Measurements from ENCODE around the gene RTN3.

Gene RTN3

DNA sequence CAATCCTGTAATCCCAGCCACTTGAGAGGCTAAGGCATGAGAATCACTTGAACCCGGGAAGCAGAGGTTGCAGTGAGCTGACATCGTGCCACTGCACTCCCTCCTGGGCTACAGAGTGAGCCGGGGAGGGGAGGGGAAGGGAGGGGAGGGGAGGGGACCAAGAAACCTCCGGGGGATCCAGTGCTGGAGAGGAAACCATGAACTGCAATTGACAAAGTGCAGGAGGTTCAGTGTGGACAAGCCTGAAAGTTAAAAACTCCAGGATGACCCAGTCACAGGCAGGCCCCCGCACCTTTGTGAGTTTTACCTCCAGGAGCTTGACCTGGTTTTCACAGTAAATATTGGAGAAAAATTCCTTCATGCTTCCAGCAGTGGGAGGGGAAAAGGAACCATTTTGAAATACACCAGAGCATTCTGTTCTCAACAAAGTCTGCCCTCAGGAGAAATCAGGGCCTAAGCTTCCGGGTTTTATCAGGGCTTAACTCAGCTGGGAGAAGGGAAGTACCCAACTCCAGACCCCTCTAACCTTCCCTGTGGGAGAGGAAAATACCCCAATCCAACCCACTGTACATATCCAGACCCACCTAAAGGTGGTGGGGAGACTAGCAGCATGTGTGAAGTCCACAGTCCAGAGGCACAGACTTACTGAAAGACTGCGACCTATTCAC is 102.8 kb downstream of the RTN3 start:
- no peak overlapping the region for H3K4me3 Mint-ChIP-seq
- H3K36me3 Mint-ChIP-seq, result no peaks in the 10 kb centered on the region
- H3K27me3 Mint-ChIP-seq, result no peaks in the 10 kb centered on the region
- DNase-seq (no peak), ATAC-seq (replicated peaks) (no peak)
- H3K27ac Mint-ChIP-seq, result no peak overlapping the region
- H3K9me3 Mint-ChIP-seq, result no peaks in the 10 kb centered on the region
- H3K4me1 Mint-ChIP-seq, result no peaks in the 10 kb centered on the region

DNA sequence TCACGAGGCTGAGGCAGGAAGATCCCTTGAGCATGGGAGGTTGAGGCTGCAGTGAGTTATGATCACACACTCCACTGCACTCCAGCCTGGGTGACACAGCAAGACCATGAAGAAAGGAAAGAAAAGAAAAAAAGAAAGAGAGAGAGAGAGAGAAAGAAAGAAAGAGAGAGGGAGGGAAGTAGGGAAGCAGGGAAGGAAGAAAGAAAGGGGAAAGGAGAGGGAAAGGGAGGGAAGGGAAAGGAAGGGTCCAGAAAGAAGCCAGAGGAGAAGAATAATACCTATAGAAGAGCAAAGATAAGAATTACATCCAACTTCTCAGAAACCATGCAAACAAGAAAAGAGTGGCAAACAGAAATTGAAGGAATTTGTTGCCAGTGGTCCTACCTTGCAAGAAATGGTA is 104.5 kb downstream of the RTN3 start:
- ATAC-seq (replicated peaks) (no peak), DNase-seq (no peak)
- Mint-ChIP-seq H3K27me3 (no peaks in the 10 kb centered on the region), H3K36me3 (peaks cover 0 to 3% of the 10 kb centered on the region in 2 donors), H3K4me1 (peaks cover 1 to 5% of the 10 kb centered on the region in 2 donors), H3K9me3 (peaks cover 0 to 2% of the 10 kb centered on the region in 2 donors), H3K4me3 (no peak overlapping the region), H3K27ac (no peak overlapping the region)

DNA sequence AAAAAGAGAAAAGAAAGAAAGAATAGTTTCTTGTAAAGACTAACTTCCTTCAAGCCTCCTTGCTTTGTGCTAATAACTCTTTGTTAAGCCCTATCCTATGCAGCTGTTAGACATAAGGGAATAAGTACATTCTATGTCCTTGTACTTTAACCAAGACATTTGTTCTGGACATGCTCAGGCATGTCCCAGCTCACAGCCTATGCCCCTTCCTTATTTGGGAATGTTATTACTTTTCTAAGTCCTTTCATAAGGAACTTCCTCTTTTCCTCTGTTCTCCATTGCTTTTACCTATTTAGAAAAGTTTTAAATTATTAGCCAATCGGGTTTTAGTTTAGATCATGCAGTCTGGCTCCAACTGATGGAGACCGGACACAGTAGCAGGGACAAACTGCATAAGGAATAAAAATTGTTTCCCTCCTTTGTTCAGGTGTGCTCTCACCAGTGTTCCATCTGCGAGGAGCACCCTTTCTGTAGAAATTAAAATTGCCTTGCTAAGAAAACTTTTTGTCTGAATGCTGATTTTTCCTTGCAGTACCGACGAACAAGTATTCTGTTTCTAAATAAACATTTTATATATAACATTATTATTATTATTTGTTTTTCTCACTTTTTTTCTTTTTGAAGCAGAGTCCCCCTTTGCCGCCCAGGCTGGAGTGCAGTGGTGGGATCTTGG is 110.3 kb downstream of the RTN3 start:
- Mint-ChIP-seq H3K36me3 (peaks cover 0 to 3% of the 10 kb centered on the region in 2 donors), H3K27ac (no peak overlapping the region), H3K27me3 (peaks cover 0 to 8% of the 10 kb centered on the region in 2 donors), H3K4me3 (no peak overlapping the region), H3K9me3 (peaks cover 6 to 8% of the 10 kb centered on the region in 2 donors), H3K4me1 (peaks cover 1 to 5% of the 10 kb centered on the region in 2 donors)
- DNase-seq, result no peak
- no peak for ATAC-seq (replicated peaks)

DNA sequence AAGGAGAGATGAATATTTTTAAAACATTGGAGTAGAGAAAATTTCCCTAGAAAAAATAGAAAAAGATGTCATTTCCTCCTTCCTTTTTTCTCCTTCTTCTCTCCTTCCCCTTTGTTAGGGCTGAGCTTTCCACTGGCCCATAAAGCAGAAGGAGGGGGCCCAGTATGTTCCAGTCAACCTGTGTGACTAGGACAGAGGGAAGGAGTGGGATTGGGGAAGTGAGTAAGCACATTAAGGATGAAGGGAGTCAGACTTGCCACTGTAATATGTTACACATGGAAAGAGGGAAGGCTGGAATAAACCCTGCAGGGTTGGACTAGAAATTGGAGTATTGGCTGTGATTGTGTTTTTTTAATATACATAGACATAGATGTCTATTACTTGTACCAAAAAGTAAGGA is 111.9 kb downstream of the RTN3 start:
- H3K9me3 Mint-ChIP-seq, result peaks cover 6 to 8% of the 10 kb centered on the region in 2 donors
- ATAC-seq (replicated peaks) (no peak), DNase-seq (no peak)
- peaks cover 1 to 5% of the 10 kb centered on the region in 2 donors for H3K4me1 Mint-ChIP-seq
- peaks cover 0 to 10% of the 10 kb centered on the region in 2 donors for H3K27me3 Mint-ChIP-seq
- H3K27ac Mint-ChIP-seq, result no peak overlapping the region
- H3K4me3 Mint-ChIP-seq, result no peak overlapping the region
- H3K36me3 Mint-ChIP-seq, result peaks cover 0 to 3% of the 10 kb centered on the region in 2 donors

DNA sequence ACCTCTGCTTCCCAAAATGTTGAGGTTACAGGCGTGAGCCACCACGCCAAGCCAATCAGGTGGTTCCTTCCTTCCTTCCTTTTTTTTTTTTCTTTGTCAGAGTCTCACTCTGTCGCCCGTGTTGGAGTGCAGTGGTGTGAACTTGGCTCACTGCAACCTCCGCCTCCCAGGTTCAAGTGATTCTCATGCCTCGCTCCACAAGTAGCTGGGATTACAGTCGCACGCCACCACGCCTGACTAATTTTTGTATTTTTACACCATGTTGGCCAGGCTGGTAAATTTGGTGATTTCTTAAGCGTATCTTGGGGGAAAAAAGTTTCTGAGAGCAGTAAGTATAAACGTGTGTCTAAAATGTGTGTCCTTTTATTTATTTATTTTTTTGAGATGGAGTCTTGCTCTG is 113.8 kb downstream of the RTN3 start:
- peaks cover 1 to 5% of the 10 kb centered on the region in 2 donors for H3K4me1 Mint-ChIP-seq
- no peak for ATAC-seq (replicated peaks)
- peaks cover 6 to 8% of the 10 kb centered on the region in 2 donors for H3K9me3 Mint-ChIP-seq
- no peak overlapping the region for H3K4me3 Mint-ChIP-seq
- DNase-seq, result no peak
- no peak overlapping the region for H3K27ac Mint-ChIP-seq
- H3K27me3 Mint-ChIP-seq, result peaks cover 0 to 12% of the 10 kb centered on the region in 2 donors
- H3K36me3 Mint-ChIP-seq, result peaks cover 0 to 3% of the 10 kb centered on the region in 2 donors

DNA sequence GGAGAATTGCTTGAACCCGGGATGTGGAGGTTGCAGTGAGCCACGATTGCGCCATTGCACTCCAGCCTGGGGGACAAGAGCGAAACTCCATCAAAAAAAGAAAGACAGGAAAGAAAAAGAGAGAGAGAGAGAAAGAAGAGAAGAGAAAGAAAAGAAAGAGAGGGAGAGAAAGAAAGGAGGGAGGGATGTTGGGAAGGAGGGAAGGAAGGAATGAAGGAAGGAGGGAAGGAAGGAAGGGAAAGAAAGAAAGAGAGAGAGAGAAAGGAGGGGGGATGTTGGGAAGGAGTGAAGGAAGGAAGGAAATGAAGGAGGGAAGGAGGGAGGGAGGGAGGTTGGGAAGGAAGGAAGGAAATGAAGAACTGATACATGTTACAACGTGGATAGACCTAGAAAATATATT is 119.6 kb downstream of the RTN3 start:
- H3K27ac Mint-ChIP-seq, result no peak overlapping the region

DNA sequence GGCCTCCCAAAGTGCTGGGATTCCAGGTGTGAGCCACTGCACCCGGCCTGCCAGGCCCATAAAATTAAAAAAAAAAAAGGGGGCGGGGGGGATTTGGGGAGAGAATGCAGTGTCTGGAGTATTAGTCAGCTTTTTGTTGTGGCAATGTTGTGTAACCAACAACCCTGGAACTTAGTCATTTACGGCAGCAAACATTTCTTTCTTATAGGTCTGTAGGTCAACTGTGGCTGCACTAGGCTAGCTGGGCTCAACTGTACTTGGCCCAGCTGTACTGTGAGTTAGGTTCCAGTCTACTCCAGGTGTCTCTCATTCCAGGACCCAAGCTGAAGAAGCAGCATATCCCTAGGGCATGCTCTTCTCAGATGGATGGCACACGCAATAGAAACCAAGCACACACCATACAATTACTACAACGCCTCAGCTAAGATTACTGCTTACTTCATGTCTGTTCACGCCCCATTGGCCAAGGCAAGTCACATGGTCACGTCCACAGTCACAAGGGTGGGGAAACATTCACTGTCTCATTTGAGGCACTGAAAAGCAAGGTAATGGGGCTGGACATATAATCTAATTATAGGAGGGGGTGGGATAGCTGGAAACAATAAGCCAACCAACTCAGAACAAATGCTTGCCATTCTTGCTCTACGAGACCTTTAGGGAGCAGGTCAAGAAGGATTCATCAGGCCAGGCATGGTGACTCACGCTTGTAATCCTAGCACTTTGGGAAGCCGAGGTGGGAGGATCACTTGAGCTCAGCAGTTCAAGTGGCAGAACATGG is 121.5 kb downstream of the RTN3 start:
- no peaks in the 10 kb centered on the region for H3K9me3 Mint-ChIP-seq
- ATAC-seq (replicated peaks) (peak in 1 of 2 donors; percentile 14), DNase-seq (no peak)
- H3K27me3 Mint-ChIP-seq, result peaks cover 0 to 4% of the 10 kb centered on the region in 2 donors
- no peak overlapping the region for H3K4me3 Mint-ChIP-seq
- H3K36me3 Mint-ChIP-seq, result no peaks in the 10 kb centered on the region
- H3K4me1 Mint-ChIP-seq, result no peaks in the 10 kb centered on the region
- no peak overlapping the region for H3K27ac Mint-ChIP-seq

More for the DNA sequence above, 119.6 kb downstream of the RTN3 start:
- Mint-ChIP-seq H3K4me1 (no peaks in the 10 kb centered on the region), H3K27me3 (peaks cover 0 to 8% of the 10 kb centered on the region in 2 donors), H3K9me3 (no peaks in the 10 kb centered on the region), H3K4me3 (no peak overlapping the region), H3K36me3 (no peaks in the 10 kb centered on the region)
- no peak for ATAC-seq (replicated peaks)
- no peak for DNase-seq

DNA sequence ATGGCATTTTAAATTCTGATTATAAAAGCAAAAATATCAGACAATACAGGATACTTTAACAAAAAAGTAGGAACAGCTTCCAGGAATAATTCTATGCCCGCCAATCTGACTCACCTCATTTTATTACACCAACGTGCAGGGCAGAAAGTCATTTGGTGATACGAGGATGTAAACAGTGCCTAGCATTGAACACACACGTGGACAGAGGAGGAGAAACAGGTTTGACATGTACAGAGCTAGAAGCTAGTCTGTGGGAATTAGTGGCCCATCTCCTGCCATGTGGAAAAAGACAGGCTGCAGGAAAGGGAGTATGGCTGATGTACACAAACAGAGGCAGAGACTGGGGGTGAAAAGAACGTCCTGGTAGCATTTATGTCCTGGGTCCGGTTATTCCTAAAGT is 123.0 kb downstream of the RTN3 start:
- ATAC-seq (replicated peaks) (no peak), DNase-seq (no peak)
- H3K36me3 Mint-ChIP-seq, result no peaks in the 10 kb centered on the region
- H3K4me3 Mint-ChIP-seq, result no peak overlapping the region
- no peaks in the 10 kb centered on the region for H3K9me3 Mint-ChIP-seq
- H3K27me3 Mint-ChIP-seq, result no peaks in the 10 kb centered on the region
- no peaks in the 10 kb centered on the region for H3K4me1 Mint-ChIP-seq
- no peak overlapping the region for H3K27ac Mint-ChIP-seq

DNA sequence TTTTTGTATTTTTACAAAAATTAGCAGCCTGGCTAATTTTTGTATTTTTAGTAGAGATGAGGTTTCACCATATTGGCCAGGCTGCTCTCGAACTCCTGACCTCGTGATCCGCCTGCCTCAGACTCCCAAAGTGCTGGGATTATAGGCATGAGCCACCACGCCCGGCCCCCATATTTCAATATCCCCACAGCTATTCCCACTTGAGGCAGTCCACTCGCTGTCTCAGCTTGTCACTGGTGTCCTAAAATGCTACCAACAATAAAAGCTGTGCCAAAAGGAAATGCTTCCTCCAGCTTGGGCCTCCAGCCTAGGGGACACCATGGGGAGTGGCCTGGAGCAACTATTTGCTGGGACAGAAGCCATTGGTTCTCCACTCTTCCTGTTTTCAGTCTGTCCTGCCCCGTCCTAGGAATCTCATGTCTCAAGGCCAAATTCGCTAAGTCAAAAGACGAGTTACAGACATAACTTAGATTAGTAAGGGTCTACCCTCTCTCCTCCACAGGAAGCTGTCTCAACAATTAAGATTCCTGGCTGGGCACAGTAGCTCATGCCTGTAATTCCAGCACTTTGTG is 124.6 kb downstream of the RTN3 start:
- H3K4me3 Mint-ChIP-seq, result no peak overlapping the region

More for the DNA sequence above, 124.6 kb downstream of the RTN3 start:
- Mint-ChIP-seq H3K4me1 (no peaks in the 10 kb centered on the region), H3K27ac (no peak overlapping the region), H3K27me3 (no peaks in the 10 kb centered on the region), H3K36me3 (no peaks in the 10 kb centered on the region), H3K9me3 (no peaks in the 10 kb centered on the region)
- ATAC-seq (replicated peaks) (no peak), DNase-seq (no peak)
